ENCODE measurements around the gene DBX2.
"Not testable (repeated sequence)": the region's sequence is repeated elsewhere in the genome, so short reads cannot be mapped to it uniquely, and the experiment has no call there.

The DBX2 gene

GRCh38 chr12:45050751-45051571 is at the start of gene DBX2:
Gene DBX2 (minus strand): TSS chr12:45051099. CDS start chr12:45050927, 172 bp downstream.
- Histone ChIP-seq H3K4me1 (ENCODE audit: control insufficient read depth in 5 of 5, insufficient read depth in 5 of 5, low read length in 5 of 5) (peaks cover 0 to 37% (median 22%) of the 10 kb centered on the region in 5 donors), H3K9ac (ENCODE audit: low read length in 5 of 5) (peak within 1 kb of the TSS in 2 of 5 donors; percentile 25 to 40), H3K27me3 (ENCODE audit: control insufficient read depth in 5 of 5, insufficient read depth in 4 of 5, low read length in 5 of 5) (peaks cover 0 to 5% (median 3%) of the 10 kb centered on the region in 5 donors), H3K4me3 (ENCODE audit: low read depth in 1 of 5, low read length in 5 of 5) (peak within 1 kb of the TSS; percentile 62 to 90 (median 69)), H3K9me3 (ENCODE audit: control insufficient read depth in 5 of 5, low read length in 5 of 5) (no peaks in the 10 kb centered on the region), H3K36me3 (ENCODE audit: control insufficient read depth in 5 of 5, insufficient read depth in 5 of 5, low read length in 5 of 5) (no peaks in the 10 kb centered on the region), H3K27ac (ENCODE audit: low read depth, low read length) (no peak within 1 kb of the TSS)

GRCh38 chr12:45098766-45099165 is 47.9 kb upstream of the DBX2 start:
- H3K9me3 ChIP-seq (ENCODE audit: control insufficient read depth in 5 of 5, low read length in 5 of 5) = no peaks in the 10 kb centered on the region

GRCh38 chr12:45095417-45095816 is 44.5 kb upstream of the DBX2 start:
- H3K4me1 ChIP-seq (ENCODE audit: control insufficient read depth in 5 of 5, insufficient read depth in 5 of 5, low read length in 5 of 5); H3K27me3 ChIP-seq (ENCODE audit: control insufficient read depth in 5 of 5, insufficient read depth in 4 of 5, low read length in 5 of 5); H3K36me3 ChIP-seq (ENCODE audit: control insufficient read depth in 5 of 5, insufficient read depth in 5 of 5, low read length in 5 of 5); H3K9me3 ChIP-seq (ENCODE audit: control insufficient read depth in 5 of 5, low read length in 5 of 5); H3K4me3 ChIP-seq (ENCODE audit: low read depth in 1 of 5, low read length in 5 of 5); H3K9ac ChIP-seq (ENCODE audit: low read length in 5 of 5); H3K27ac ChIP-seq (ENCODE audit: low read depth, low read length): not testable (repeated sequence)

More at GRCh38 chr12:45098766-45099165, 47.9 kb upstream of the DBX2 start:
- Histone ChIP-seq H3K4me3 (ENCODE audit: low read depth in 1 of 5, low read length in 5 of 5) (no peak overlapping the region), H3K36me3 (ENCODE audit: control insufficient read depth in 5 of 5, insufficient read depth in 5 of 5, low read length in 5 of 5) (no peaks in the 10 kb centered on the region), H3K27me3 (ENCODE audit: control insufficient read depth in 5 of 5, insufficient read depth in 4 of 5, low read length in 5 of 5) (no peaks in the 10 kb centered on the region), H3K27ac (ENCODE audit: low read depth, low read length) (no peak overlapping the region), H3K4me1 (ENCODE audit: control insufficient read depth in 5 of 5, insufficient read depth in 5 of 5, low read length in 5 of 5) (peaks cover 0 to 3% (median 0%) of the 10 kb centered on the region in 5 donors), H3K9ac (ENCODE audit: low read length in 5 of 5) (no peak overlapping the region)

GRCh38 chr12:45093051-45093450 is 42.2 kb upstream of the DBX2 start:
- Histone ChIP-seq H3K36me3 (ENCODE audit: control insufficient read depth in 5 of 5, insufficient read depth in 5 of 5, low read length in 5 of 5) (no peaks in the 10 kb centered on the region), H3K9ac (ENCODE audit: low read length in 5 of 5) (no peak overlapping the region), H3K4me3 (ENCODE audit: low read depth in 1 of 5, low read length in 5 of 5) (no peak overlapping the region), H3K9me3 (ENCODE audit: control insufficient read depth in 5 of 5, low read length in 5 of 5) (no peaks in the 10 kb centered on the region), H3K27ac (ENCODE audit: low read depth, low read length) (no peak overlapping the region), H3K4me1 (ENCODE audit: control insufficient read depth in 5 of 5, insufficient read depth in 5 of 5, low read length in 5 of 5) (peaks cover 0 to 20% (median 10%) of the 10 kb centered on the region in 5 donors), H3K27me3 (ENCODE audit: control insufficient read depth in 5 of 5, insufficient read depth in 4 of 5, low read length in 5 of 5) (no peaks in the 10 kb centered on the region)

GRCh38 chr12:45089411-45090075 is 38.6 kb upstream of the DBX2 start:
- Histone ChIP-seq H3K9me3 (ENCODE audit: control insufficient read depth in 5 of 5, low read length in 5 of 5) (peaks cover 0 to 3% (median 0%) of the 10 kb centered on the region in 5 donors), H3K27ac (ENCODE audit: low read depth, low read length) (peak overlapping the region; percentile 31), H3K27me3 (ENCODE audit: control insufficient read depth in 5 of 5, insufficient read depth in 4 of 5, low read length in 5 of 5) (no peaks in the 10 kb centered on the region), H3K9ac (ENCODE audit: low read length in 5 of 5) (no peak overlapping the region), H3K36me3 (ENCODE audit: control insufficient read depth in 5 of 5, insufficient read depth in 5 of 5, low read length in 5 of 5) (no peaks in the 10 kb centered on the region), H3K4me1 (ENCODE audit: control insufficient read depth in 5 of 5, insufficient read depth in 5 of 5, low read length in 5 of 5) (peaks cover 0 to 20% (median 10%) of the 10 kb centered on the region in 5 donors), H3K4me3 (ENCODE audit: low read depth in 1 of 5, low read length in 5 of 5) (no peak overlapping the region)

- no peak overlapping the region for H3K9ac ChIP-seq (ENCODE audit: low read length in 5 of 5)
- H3K9me3 ChIP-seq (ENCODE audit: control insufficient read depth in 5 of 5, low read length in 5 of 5) = peaks cover 0 to 3% (median 0%) of the 10 kb centered on the region in 5 donors
- H3K4me1 ChIP-seq (ENCODE audit: control insufficient read depth in 5 of 5, insufficient read depth in 5 of 5, low read length in 5 of 5) = peaks cover 0 to 20% (median 10%) of the 10 kb centered on the region in 5 donors
- peak overlapping the region; percentile 31 for H3K27ac ChIP-seq (ENCODE audit: low read depth, low read length)
- no peaks in the 10 kb centered on the region for H3K27me3 ChIP-seq (ENCODE audit: control insufficient read depth in 5 of 5, insufficient read depth in 4 of 5, low read length in 5 of 5)
- no peak overlapping the region for H3K4me3 ChIP-seq (ENCODE audit: low read depth in 1 of 5, low read length in 5 of 5)
- no peaks in the 10 kb centered on the region for H3K36me3 ChIP-seq (ENCODE audit: control insufficient read depth in 5 of 5, insufficient read depth in 5 of 5, low read length in 5 of 5)
Measured at GRCh38 chr12:45088608-45089007, 37.7 kb upstream of the DBX2 start.

GRCh38 chr12:45084248-45084647 is 33.3 kb upstream of the DBX2 start:
- not testable (repeated sequence) for H3K9ac ChIP-seq (ENCODE audit: low read length in 5 of 5); H3K36me3 ChIP-seq (ENCODE audit: control insufficient read depth in 5 of 5, insufficient read depth in 5 of 5, low read length in 5 of 5); H3K4me3 ChIP-seq (ENCODE audit: low read depth in 1 of 5, low read length in 5 of 5); H3K9me3 ChIP-seq (ENCODE audit: control insufficient read depth in 5 of 5, low read length in 5 of 5); H3K27ac ChIP-seq (ENCODE audit: low read depth, low read length); H3K27me3 ChIP-seq (ENCODE audit: control insufficient read depth in 5 of 5, insufficient read depth in 4 of 5, low read length in 5 of 5)
- H3K4me1 ChIP-seq (ENCODE audit: control insufficient read depth in 5 of 5, insufficient read depth in 5 of 5, low read length in 5 of 5) = peaks cover 0 to 12% (median 7%) of the 10 kb centered on the region in 5 donors

- Histone ChIP-seq H3K4me1 (ENCODE audit: control insufficient read depth in 5 of 5, insufficient read depth in 5 of 5, low read length in 5 of 5) (peaks cover 0 to 13% (median 0%) of the 10 kb centered on the region in 5 donors), H3K27ac (ENCODE audit: low read depth, low read length) (no peak overlapping the region)
Measured at GRCh38 chr12:45077251-45077650, 26.4 kb upstream of the DBX2 start.

GRCh38 chr12:45076417-45077026 is 25.6 kb upstream of the DBX2 start:
- Histone ChIP-seq H3K27ac (ENCODE audit: low read depth, low read length) (no peak overlapping the region), H3K4me1 (ENCODE audit: control insufficient read depth in 5 of 5, insufficient read depth in 5 of 5, low read length in 5 of 5) (peaks cover 0 to 13% (median 0%) of the 10 kb centered on the region in 5 donors), H3K27me3 (ENCODE audit: control insufficient read depth in 5 of 5, insufficient read depth in 4 of 5, low read length in 5 of 5) (no peaks in the 10 kb centered on the region), H3K9ac (ENCODE audit: low read length in 5 of 5) (no peak overlapping the region), H3K9me3 (ENCODE audit: control insufficient read depth in 5 of 5, low read length in 5 of 5) (no peaks in the 10 kb centered on the region), H3K36me3 (ENCODE audit: control insufficient read depth in 5 of 5, insufficient read depth in 5 of 5, low read length in 5 of 5) (no peaks in the 10 kb centered on the region), H3K4me3 (ENCODE audit: low read depth in 1 of 5, low read length in 5 of 5) (no peak overlapping the region)

More at GRCh38 chr12:45077251-45077650, 26.4 kb upstream of the DBX2 start:
- Histone ChIP-seq H3K27me3 (ENCODE audit: control insufficient read depth in 5 of 5, insufficient read depth in 4 of 5, low read length in 5 of 5) (no peaks in the 10 kb centered on the region), H3K36me3 (ENCODE audit: control insufficient read depth in 5 of 5, insufficient read depth in 5 of 5, low read length in 5 of 5) (no peaks in the 10 kb centered on the region), H3K4me3 (ENCODE audit: low read depth in 1 of 5, low read length in 5 of 5) (no peak overlapping the region), H3K9me3 (ENCODE audit: control insufficient read depth in 5 of 5, low read length in 5 of 5) (no peaks in the 10 kb centered on the region), H3K9ac (ENCODE audit: low read length in 5 of 5) (no peak overlapping the region)
